NB4 (cell line): ENCODE measurements around the gene NOS2.

Experiments
- CTCF ChIP-seq: IDR thresholded peaks from one replicate; pipeline ENCODE4 v1.5.1; 2012; ENCODE audit warnings: low read depth, low read length
- POLR2A ChIP-seq: IDR thresholded peaks from 2 replicates; pipeline ENCODE4 v1.6.1; 2011; ENCODE audit warnings: mild to moderate bottlenecking; ENCODE audit not compliant: insufficient read length; ENCODE audit errors: extremely low read depth

DNA sequence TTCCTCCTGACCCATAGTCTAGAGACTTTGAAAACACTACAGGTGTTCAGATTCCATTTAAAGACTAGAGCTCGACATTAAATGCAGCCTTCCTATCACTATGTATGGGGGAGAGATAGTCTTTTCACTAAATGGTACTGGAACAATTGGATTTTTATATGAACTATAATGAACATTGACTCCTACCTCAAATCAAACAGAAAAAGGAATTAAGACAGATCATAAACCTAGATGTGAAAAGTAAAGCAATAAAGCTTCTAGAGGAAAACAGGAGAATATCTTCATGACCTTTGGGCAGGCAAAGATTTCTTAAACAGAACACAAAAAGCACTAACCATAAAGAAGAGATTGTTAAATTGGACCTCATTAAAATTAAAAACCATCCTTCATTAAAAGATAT lies 18.8 kb upstream of the NOS2 start:
- TF ChIP-seq CTCF (no peak), POLR2A (no peak)
